ENCODE data around the gene OPRL1.

OPRL1 gene

DNA sequence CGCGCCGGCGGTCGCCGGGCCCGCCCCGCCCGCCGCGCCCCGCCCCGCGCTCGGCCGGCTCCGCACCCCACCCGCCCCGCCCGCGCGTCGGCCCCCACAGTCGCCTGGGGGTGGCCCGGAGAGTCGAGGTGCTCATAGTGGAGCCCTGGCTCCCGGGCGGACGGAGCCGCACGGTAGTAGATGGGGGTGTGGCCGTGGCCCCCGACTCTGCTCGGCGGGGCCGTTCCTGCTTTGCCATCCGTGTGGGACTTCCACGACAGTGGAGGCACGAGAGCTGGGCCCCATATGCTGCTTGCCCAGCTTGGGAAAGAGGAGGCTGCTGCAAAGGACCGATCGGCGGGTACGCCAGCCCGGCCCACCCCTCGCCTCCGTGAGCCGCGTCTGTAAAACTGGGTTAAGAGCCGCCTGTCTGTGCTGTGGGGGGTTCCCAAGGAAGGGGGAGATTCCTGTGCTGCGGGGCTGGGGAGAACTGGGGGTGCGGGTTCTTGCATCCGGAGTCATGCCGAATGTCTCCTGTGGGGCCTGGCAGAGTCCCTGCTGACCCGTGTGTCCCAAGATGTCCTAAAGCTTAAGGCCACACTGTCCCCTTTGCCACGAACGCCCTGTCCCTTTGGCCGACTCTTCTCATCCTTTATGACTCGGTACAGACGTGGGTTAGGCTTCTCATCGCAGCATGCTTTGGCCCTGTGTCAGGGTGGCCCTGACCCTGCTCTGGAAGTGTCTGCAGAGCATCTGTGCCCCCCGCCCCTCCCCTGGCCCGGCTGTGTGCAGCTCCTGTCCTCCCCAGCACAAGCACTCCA lies at the start of gene OPRL1:
Gene OPRL1 (plus strand): TSS at position 70 of the 800 bp plus-strand sequence. CDS start 12,639 bp downstream, outside the sequence.
- no peak for DNase-seq

DNA sequence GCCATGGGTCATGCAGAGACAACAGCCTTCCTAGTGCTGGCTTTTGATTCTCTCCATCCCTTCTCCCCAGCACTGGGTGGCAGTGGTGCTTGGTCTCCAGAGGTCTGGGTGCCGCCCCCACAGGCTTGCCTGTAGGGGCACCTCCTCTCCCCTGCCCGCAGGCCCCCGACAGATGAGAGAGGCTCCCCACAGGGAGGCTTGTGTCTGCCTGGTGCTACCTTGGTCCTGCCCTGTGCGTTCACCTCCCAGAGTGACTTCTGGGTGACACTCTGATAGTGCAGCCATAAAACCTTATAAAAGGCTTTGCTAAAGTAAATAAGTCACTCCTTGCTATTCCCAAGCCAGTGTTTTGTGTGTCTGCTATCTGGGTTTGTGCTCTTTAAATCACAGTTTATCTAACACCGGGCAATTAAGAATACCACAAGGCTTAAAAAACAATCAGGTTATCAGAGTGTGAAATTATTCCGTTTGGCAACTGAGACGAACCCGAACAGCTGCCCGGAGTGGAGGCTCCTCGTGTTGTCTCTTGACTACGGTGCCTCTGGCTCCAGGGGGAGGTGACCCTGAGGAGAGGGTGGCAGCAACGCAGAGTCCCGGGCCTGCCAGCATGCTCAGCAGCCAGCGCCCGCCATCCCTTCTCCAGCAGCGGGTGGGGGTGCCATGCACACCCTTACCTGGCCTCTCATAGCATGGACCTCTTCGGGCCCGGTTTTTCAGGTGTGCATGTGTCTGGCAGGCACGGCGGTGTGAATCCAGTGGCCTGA lies 49.3 kb upstream of the OPRL1 start:
- no peak for DNase-seq

DNA sequence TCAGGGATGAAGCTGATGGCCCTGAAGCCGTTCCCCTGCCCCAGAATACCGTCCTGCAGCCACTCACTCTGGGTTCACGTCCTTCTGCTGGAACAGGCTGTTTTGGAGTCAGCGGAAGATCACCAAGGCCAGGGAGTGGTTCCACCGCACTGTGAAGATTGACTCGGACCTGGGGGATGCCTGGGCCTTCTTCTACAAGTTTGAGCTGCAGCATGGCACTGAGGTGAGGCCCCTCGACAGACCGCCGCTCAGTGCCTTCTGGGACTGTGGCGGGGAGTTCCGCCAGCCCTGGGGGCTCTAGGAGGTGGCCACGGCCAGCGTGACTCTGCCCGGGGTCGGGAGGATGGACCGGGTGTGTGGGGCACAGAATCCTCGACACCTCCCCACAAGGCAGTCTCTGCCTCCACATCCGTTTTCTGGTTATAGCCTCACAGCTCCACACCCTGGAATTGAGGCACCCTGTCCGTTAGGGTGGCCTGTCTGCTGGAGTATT lies 48.0 kb upstream of the OPRL1 start:
- DNase-seq: no peak

DNA sequence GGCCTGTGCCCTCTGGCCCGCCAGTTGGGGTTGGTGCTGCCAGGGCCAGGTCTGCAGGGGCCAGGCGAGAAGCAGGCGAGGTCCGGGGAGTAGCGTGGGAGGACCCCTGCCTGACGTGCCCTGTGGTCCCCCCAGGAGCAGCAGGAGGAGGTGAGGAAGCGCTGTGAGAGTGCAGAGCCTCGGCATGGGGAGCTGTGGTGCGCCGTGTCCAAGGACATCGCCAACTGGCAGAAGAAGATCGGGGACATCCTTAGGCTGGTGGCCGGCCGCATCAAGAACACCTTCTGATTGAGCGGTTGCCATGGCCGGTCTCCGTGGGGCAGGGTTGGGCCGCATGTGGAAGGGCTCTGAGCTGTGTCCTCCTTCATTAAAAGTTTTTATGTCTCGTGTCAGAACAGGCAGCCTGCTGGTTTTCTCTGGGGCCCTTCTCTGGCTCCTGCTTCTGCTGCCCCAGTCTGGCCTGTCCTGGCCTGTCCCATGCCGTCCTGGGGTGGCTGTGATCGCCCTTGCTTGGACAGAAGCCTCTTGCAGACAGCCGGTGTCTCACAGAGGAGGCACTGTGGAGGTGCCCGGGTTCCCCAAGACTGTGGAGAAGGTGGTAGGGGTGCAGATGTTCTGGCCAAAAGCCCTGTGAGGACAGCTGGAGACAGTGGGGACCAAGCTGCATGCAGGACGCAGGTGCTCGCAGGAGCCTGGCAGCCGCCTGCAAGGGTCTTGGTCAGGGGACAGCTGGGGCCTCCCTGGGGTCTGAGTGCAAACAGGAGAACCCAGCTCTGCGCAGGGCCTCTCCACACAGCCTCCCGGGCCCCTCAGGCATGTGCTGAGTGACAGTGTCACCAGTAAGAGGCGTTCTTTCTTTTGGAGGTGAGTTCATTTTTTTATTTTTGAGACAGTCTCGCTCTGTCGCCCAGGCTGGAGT lies 46.9 kb upstream of the OPRL1 start:
- no peak for DNase-seq

DNA sequence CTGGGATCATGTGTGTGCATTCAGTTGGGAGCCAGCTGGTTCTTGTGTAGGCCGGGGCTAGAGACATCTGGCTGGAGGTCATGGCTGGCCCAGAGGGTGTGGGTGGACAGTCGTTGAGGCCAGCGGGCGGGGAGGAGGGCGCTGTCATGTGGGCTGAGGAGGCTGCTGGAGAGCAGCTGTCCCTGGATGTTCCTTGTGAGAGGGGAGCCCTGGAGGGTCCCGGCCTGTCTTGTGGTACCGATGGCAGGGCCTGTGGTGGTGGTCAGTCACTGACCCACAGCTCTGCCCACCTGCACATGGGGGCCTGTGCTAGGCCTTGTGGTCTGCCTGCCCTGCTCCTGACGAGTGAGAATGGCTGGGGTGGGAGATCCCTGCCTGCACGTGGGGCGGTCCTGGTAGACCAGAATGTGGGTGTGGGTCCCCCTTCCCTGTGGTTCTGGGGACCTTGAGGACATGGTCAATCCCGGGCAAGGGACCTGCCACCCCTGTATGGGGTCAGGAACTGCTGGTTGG lies 45.8 kb upstream of the OPRL1 start:
- no peak for DNase-seq

DNA sequence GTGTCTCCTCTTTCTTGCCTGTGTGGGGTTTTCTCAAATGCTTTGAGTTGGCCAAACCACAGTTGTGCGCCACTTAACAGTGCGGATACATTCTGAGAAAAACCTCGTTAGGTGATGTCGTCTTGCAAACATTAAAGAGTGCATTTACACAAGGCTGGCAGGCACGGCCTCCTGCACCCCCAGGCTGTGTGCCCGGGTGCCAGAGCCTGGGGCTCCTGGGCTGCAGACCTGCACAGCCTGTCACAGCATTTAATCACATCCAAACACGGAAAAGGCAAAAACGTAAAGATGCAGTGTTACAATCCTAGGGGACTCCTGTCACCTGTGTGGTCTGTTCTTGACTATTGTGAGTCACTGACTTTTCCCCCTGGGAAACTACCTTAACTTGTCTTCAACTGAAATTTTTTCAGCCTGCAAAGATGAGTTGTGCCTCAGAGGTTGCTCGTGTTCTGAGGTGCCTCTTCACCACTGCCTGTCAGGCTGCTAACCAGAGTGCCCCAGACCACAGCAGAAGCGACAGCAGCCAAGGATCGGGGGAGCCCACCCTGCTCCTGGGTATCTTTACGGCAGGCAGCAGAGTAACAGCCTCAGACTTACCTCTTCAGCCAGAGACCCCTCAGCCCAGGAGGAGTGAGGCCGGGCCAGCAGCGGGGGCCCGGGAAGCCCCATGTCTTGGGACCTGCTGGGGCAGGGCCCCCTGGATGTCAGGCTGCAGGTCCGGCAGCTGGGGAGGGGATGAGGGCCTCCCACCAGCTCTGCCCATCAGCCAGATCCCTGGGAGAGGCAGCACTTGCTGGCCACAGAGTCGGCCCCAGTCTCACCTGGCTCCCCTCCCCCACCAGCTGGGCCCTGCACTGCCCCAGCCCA lies 44.6 kb upstream of the OPRL1 start:
- DNase-seq: no peak

DNA sequence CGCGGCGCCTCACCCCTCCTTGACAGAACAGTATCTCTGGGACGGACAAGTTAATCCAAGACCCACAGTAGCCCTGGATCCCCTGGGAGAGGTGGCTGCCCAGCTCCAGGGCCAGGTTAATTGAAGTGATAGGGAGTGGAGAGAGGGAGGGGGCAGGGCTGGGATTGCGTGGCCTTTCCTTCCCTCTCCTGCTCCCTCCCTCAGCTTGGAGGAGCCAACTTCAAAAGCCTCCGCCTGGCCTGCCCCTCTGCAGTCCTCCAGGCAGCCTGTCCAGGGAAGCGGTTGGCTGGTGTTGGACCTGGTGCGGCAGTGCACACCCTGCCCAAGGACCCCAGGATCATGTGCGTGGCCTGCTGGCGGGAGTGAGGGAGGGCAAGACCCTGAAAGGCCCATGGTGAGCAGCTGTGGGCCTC lies 43.9 kb upstream of the OPRL1 start, which contains the start of gene C20orf204:
Gene C20orf204 (plus strand): TSS at position 250 of the 413 bp plus-strand sequence. CDS start 142 bp downstream, at position 392.
- no peak for DNase-seq

DNA sequence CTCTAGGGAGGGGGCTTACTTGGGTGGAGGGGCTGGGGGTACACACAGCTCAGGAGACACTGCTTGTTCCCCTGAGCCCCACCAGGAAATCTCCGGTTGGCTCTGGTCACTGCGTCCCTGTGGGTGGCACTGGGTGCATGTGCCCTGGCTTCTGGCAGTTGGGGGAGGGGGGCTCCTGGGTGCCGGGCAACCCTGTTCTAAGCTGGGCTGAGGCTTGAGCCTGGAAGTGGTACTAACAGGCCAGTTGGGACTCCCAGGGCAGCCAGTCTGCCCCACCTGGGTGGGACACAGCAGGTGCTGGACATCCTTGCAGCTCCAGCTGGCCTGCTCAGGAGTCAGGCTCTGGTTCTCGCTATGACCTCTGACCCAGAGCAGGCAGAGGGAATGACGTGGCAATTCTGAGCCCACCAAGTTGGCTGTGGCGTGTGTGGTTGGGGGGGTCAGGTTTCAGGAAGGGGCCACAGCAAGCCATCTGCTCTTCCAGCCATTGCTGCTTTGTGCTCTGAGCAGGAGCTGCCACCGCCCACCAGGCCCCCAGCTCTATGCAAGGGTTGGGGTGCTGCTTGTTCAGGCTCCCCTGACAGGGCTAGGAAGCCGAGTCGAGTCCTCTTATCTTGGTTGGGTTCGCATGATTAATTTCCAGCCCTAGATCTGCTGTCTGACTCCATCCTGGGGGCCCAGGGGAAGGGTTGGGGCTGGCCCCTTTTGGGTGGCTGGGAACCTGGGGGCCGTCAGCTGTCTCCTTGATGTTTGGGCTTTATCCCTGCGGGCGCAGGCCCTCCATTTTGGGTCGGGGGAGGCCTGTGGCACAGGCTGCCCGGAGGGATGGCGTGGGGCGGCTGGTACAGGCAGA lies 43.3 kb upstream of the OPRL1 start:
- no peak for DNase-seq

DNA sequence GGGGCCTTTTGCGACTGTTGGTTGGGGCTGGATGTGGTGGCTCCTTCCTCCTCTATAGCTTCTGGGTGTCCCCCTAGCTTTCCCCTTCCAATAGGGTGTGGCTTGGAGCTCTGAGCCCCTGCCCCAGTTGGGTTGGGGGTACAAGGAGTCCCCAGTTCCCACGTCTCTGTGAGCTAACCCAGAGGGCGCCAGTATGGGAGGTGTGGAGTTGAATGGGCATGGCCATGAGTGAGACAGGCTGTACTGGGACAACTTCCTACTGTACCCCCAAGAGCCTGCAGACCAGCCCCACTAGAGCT lies 42.7 kb upstream of the OPRL1 start:
- no peak for DNase-seq

DNA sequence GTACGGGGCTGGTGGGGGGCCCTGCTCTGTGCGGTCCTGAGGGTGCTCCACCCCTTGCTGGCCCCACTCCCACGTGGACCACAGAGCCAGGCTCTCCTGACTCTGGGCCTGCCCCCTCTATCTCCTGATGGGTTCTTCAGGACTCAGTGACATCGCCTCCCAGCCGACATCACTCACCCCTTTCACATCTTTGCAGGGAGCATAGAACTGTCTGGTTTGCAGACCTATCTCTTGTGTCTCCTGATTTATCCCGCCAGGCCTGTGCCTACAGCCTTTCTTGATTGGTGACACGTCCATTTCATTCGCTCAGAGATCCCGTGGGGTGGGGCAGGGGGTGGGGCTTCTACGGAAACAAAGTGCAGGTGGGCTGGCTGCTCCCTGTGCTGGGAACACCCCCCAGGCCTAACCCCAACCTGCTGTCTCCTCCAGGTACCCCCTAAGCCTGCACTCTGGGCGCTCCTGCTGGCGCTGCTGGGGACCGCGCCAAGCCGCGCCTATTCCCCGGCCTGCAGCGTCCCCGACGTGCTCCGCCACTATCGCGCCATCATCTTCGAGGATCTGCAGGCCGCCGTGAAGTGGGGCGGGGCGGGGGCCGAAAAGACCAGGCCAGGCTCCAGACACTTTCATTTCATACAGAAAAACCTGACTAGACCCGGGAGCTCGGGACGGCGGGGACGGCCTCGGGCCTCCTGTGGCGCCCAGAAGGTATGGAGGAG lies 42.2 kb upstream of the OPRL1 start:
- no peak for DNase-seq

DNA sequence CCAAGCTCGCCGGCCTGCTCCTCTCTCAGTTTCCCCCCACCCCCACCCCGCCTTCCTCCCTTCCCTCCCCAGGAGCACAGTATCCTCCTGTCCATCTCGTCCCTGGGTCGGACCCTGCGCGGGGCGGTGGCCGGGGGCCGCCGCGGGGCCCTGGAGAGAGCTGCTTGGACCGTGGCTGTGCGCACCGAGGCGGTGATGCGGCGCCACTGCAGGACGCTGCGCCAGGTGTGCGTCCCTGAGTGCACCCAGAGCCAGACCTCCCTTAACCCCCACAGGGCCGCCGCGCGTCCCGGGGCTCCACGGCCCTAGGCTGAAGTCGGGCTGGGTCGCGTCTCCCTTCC lies 41.7 kb upstream of the OPRL1 start:
- DNase-seq: no peak

DNA sequence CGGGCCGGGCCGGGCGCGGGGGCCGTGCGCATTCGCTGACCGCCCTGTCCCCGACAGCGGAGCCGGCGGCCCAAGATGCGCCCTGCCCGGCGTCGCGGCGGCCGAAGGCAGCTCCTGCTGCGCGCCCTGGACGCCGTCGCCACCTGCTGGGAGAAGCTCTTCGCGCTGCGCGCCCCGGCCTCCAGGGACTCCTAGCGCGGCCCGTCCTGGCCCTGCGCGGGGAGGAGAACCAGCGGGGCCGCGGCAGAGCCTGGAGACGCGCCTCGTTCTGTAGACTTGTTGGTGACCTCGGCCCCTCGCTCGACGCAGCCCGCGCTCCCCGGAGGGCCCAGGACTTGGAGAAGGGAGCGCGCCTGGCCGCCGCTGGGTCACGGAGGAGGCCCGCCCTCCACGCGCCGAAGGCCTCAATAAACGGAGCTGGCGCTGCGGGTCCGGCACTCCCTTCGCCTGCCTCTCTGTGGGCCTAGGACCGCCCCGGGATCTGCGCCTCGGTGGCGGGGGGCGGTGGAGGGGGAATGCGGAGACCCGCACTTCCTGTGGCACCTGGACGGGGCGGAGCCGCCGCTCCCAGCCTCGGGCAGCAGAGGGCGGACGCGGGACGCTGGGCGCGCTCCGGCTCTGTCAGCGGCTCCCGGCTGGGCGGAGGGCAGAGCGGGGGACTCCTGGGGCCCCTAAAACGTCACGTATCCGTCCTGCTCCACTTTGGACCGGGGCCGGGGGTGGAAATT lies 41.2 kb upstream of the OPRL1 start:
- DNase-seq: no peak

DNA sequence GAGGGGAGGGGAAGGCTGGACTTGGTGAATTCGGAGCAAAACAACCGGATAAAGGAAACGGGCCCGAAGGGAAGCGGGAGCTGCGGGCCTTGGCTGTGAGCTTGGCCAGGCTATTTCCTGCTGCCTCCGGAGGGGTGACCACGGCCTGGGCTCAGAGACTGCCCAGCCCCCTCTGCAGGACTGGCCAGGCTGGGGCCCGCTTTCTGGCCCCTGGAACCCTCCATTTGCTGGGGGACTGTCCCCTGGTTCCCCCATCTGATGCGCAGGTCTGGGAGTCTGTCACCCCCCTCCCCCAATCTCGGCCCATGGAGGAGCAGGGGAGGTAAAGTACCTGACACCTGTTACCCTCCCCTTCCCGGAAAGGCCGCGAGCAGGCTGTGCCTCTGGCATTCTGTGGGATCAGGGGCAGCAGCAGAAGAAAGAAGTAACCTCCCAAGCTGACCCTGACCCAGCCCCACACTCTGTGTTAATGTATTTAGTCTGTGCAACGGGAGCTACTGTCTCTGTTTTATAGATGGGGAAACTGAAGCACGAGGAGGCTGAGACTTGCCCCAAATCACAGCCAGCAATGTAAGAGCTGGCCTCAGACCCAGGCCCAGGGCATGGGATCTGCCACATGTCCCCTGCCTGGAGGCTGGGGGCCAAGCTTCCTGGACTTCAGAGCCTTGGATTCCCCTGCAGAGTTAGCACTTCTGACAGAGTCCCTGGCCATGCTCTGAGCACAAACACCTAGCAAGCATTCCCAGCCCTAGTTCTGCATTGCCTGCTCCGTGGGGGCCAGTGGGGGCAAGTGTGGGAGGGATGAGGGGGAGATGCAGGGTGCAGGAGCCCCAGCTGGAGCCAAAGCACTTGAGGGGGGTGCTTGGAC lies 40.4 kb upstream of the OPRL1 start:
- DNase-seq: no peak

DNA sequence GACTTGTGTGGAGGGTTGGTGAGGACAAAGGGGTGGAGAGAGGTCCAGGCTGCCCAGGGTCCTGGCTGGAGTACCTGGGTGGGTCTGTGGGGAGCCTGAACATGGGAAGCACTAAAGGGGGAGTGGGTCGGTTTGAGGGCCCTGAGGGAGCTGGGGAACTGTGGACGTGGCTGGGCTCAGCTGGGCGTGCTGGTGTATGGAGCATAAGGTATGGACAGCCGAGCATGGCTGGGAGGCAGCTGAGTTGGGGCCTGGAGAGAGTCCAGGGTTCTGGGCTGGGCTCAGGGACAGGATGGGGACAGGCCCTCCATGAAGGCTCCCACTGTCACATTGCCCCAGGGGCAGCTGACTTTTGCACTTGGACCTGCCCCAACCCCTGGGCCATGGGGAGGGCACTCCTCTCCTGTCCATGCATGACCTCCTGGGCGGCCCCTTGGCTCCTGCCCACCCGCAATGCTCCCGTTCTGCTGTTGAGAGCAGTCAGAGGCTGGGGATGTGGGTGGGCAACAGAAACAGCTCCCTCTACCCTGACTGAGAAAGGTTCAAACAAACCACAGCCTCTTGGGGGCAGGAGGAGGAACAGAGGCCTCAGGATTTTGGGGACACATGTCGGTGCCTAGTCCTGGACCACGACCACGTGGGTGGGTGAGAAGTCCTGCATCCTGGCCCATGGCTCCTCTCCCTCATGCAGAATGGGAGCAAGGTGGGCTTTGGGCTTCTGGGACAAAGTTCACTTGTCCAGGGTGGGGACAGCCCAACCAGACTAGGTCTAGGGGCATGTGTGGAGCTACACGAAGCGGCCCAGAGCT lies 39.4 kb upstream of the OPRL1 start:
- no peak for DNase-seq

DNA sequence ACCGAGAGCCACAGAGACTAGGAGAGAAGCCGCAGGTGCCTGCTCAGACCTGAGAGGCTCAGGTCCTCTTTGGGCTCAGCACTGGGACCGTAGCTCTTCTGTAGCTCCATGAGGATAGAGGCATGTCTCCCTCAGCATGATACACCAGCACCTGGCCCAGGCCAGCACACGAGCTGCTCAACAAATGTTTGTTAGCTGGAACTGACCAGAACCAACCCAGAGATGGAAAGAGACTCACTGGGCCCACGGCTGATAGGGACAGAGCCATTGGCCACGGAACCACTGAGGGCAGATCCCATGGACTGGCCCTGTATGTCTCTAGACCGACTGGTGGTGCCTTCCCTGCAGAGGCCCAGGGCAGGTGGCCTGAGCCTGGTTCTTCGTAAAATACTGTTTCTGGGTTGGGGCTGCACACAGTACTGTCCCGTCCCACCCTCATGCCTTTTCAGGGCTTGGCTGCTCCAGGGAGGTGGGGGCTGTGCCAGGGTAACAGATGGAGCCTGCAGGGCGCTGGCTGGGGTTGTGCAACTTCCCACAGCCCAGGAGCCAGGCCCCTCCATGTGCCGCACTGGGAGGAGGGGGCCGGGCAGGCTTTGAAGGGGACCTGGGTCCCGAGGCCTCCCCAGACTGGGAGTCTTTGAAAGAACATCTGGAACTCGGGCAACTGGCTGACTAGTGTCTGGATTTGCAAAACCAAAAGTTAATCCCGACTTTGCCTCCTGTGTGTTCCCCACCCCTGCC lies 38.7 kb upstream of the OPRL1 start:
- DNase-seq: no peak

DNA sequence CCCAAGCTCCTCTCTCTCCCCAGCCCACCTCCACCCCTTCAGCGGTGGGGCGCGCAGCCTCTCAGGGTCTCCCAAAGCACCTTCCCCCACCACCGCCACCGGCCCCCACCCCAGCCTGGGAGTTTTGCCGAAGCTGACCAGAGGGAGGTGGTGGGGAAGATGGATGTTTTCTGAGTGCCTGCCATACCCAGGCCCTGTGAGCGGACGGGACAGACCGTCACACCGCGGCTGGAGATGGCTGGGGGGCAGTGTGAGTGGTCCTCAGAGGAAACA lies 38.2 kb upstream of the OPRL1 start:
- DNase-seq: no peak

All from NCI-H748 treated with DMSO at 0.1 percent for 48 hours (cell line).